Stimulated activated CD4-positive, alpha-beta T cell treated with anti-CD3 and anti-CD28 coated beads, Interleukin-2, amount 100 ng/mL, for 4 hours (primary cell): ENCODE measurements around the gene ZNF383.
A peak's percentile ranks its signal among the peaks of the same experiment; 100 is the strongest.
"Not testable (repeated sequence)": the region's sequence is repeated elsewhere in the genome, so short reads cannot be mapped to it uniquely, and the experiment has no call there.

Source experiments
- DNase-seq: peaks from one replicate; pipeline ENCODE4 v3.0.0-alpha.2; 2020; ENCODE audit warnings: low read depth

Gene ZNF383

GRCh38 chr19:37217775-37218591 lies at the start of gene ZNF383:
Gene ZNF383 (plus strand): TSS chr19:37218214. CDS start chr19:37230454, 12,240 bp downstream.
- DNase-seq, result peak; percentile 69

GRCh38 chr19:37172368-37173366 lies 45.3 kb upstream of the ZNF383 start, which contains the start of gene ZNF585A:
Gene ZNF585A (minus strand): TSS chr19:37172695. CDS start chr19:37169910, 2,785 bp downstream.
- DNase-seq, result peak; percentile 86

GRCh38 chr19:37186071-37186470 lies 31.9 kb upstream of the ZNF383 start:
- not testable (repeated sequence) for DNase-seq

GRCh38 chr19:37195248-37195647 lies 22.8 kb upstream of the ZNF383 start:
- not testable (repeated sequence) for DNase-seq

GRCh38 chr19:37197115-37197514 lies 20.9 kb upstream of the ZNF383 start:
- DNase-seq, result not testable (repeated sequence)

- DNase-seq, result no peak
Observed at GRCh38 chr19:37197768-37198167, 20.2 kb upstream of the ZNF383 start.

GRCh38 chr19:37217480-37217774 lies 587 bp upstream of the ZNF383 start:
- no peak for DNase-seq

- no peak for DNase-seq
Observed at GRCh38 chr19:37218592-37218935, 550 bp downstream of the ZNF383 start.

GRCh38 chr19:37220383-37220782 lies 2.4 kb downstream of the ZNF383 start:
- no peak for DNase-seq

GRCh38 chr19:37221136-37221535 lies 3.1 kb downstream of the ZNF383 start:
- DNase-seq, result no peak

GRCh38 chr19:37226248-37226647 lies 8.2 kb downstream of the ZNF383 start:
- no peak for DNase-seq

- DNase-seq, result no peak
Observed at GRCh38 chr19:37227996-37228395, 10.0 kb downstream of the ZNF383 start.

GRCh38 chr19:37243206-37243632 lies 25.2 kb downstream of the ZNF383 start:
- no peak for DNase-seq

- DNase-seq, result no peak
Observed at GRCh38 chr19:37251308-37252229, 33.6 kb downstream of the ZNF383 start.

GRCh38 chr19:37263028-37263427 lies 45.0 kb downstream of the ZNF383 start:
- not testable (repeated sequence) for DNase-seq

- not testable (repeated sequence) for DNase-seq
Observed at GRCh38 chr19:37267005-37267404, 49.0 kb downstream of the ZNF383 start.

- DNase-seq, result not testable (repeated sequence)
Observed at GRCh38 chr19:37267755-37268154, 49.7 kb downstream of the ZNF383 start.

- DNase-seq, result not testable (repeated sequence)
Observed at GRCh38 chr19:37280656-37281055, 62.6 kb downstream of the ZNF383 start.

GRCh38 chr19:37284020-37284419 lies 66.0 kb downstream of the ZNF383 start:
- not testable (repeated sequence) for DNase-seq

GRCh38 chr19:37289229-37289628 lies 71.2 kb downstream of the ZNF383 start:
- DNase-seq, result not testable (repeated sequence)
